GM12865 (cell line): ENCODE measurements around the gene PTK6.
"Not testable (repeated sequence)": the region's sequence is repeated elsewhere in the genome, so short reads cannot be mapped to it uniquely, and the experiment has no call there.

Source experiments
- DNase-seq: peaks from one replicate; pipeline ENCODE4 v3.0.0; 2010; ENCODE audit warnings: low read depth
- H3K4me3 ChIP-seq: 2 replicates; pipeline ENCODE4 v1.5.1; 2011; ENCODE audit warnings: mild to moderate bottlenecking, low read depth, low read length, control low read depth
- CTCF ChIP-seq: IDR thresholded peaks from 2 replicates; pipeline ENCODE4 v1.5.1; 2011; ENCODE audit warnings: low read length, control low read depth, low read depth, inconsistent platforms; ENCODE audit not compliant: insufficient read depth; ENCODE audit errors: missing control alignments

The PTK6 gene

GRCh38 chr20:63563225-63563935 is 26.2 kb upstream of the PTK6 start:
- TF ChIP-seq CTCF: no peak
- DNase-seq: no peak
- H3K4me3 ChIP-seq: no peak overlapping the region

- peak; percentile 57 for DNase-seq
- H3K4me3 ChIP-seq: no peak overlapping the region
- no peak for TF ChIP-seq CTCF
These were observed 25.5 kb upstream of the PTK6 start for GRCh38 chr20:63562461-63563224.

GRCh38 chr20:63561624-63562396 is 24.6 kb upstream of the PTK6 start:
- DNase-seq: no peak
- TF ChIP-seq CTCF: no peak
- no peak overlapping the region for H3K4me3 ChIP-seq

- no peak for DNase-seq
- no peak overlapping the region for H3K4me3 ChIP-seq
- no peak for TF ChIP-seq CTCF
These were observed 23.9 kb upstream of the PTK6 start for GRCh38 chr20:63560856-63561609.

DNA sequence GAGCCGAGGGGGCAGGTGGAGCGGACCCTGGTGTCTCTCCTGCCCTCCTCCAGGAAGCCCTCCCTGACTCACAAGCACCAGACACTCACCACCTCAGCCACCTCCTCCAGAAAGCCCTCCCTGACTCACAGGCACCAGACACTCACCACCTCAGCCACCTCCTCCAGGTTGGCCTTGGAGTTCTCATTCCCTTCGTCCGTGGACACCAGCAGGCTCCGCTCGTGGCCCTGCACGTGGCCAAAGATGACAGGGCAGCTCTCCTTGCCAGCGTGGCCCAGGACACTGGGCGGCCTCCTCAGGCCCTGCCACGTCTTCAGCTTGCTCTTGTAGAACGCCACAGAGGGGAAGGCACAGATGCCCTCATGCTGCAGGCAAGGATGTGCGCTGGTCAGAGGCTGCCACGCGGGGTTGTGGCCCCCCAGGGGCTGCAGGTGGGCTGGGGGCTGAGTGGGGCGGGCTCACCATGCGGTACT is 23.2 kb upstream of the PTK6 start:
- no peak for DNase-seq
- no peak overlapping the region for H3K4me3 ChIP-seq
- no peak for TF ChIP-seq CTCF

GRCh38 chr20:63559485-63560332 is 22.5 kb upstream of the PTK6 start:
- DNase-seq, H3K4me3 ChIP-seq: not testable (repeated sequence)
